ENCODE results near the gene ASIC2.

GRCh38 chr17:33021731-33022408 is 271.2 kb downstream of the ASIC2 start:
- TF ChIP-seq, protein P1, sequence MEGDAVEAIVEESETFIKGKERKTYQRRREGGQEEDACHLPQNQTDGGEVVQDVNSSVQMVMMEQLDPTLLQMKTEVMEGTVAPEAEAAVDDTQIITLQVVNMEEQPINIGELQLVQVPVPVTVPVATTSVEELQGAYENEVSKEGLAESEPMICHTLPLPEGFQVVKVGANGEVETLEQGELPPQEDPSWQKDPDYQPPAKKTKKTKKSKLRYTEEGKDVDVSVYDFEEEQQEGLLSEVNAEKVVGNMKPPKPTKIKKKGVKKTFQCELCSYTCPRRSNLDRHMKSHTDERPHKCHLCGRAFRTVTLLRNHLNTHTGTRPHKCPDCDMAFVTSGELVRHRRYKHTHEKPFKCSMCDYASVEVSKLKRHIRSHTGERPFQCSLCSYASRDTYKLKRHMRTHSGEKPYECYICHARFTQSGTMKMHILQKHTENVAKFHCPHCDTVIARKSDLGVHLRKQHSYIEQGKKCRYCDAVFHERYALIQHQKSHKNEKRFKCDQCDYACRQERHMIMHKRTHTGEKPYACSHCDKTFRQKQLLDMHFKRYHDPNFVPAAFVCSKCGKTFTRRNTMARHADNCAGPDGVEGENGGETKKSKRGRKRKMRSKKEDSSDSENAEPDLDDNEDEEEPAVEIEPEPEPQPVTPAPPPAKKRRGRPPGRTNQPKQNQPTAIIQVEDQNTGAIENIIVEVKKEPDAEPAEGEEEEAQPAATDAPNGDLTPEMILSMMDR (IDR thresholded peaks at IDR 0.05; ENCODE audit: low read depth, low read length, poor library complexity, severe bottlenecking), result no peak
- no peak for TF ChIP-seq EZH2phosphoT487 (IDR thresholded peaks at IDR 0.05; ENCODE audit: borderline replicate concordance, low read length)
